NCI-H146 treated with DMSO at 0.1 percent for 48 hours (cell line): ENCODE results near the gene CEBPA.
A peak's percentile ranks its signal among the peaks of the same experiment; 100 is the strongest.

Experiments used
- DNase-seq: peaks from one replicate; lab custom pipeline; 2025; ENCODE audit not compliant: unreplicated experiment; lab: John Stamatoyannopoulos, UW

Gene CEBPA

GRCh38 chr19:33302175-33302973, at the start of gene CEBPA:
Gene CEBPA, minus strand, starts transcription at chr19:33302534. Its CDS starts 120 bp downstream, at chr19:33302414.
- peak; percentile 33 for DNase-seq

- DNase-seq = no peak
Observed at GRCh38 chr19:33350538-33351309, 48.4 kb upstream of the CEBPA start.

- DNase-seq = no peak
Observed at GRCh38 chr19:33349319-33350289, 47.3 kb upstream of the CEBPA start.

GRCh38 chr19:33348301-33349010, 46.1 kb upstream of the CEBPA start:
- DNase-seq = no peak

GRCh38 chr19:33347300-33347699, 45.0 kb upstream of the CEBPA start:
- DNase-seq = no peak

- no peak for DNase-seq
Observed at GRCh38 chr19:33346665-33347064, 44.3 kb upstream of the CEBPA start.

GRCh38 chr19:33345163-33345562, 42.8 kb upstream of the CEBPA start:
- no peak for DNase-seq

- no peak for DNase-seq
Observed at GRCh38 chr19:33344573-33344925, 42.2 kb upstream of the CEBPA start.

- DNase-seq = no peak
Observed at GRCh38 chr19:33343859-33344572, 41.7 kb upstream of the CEBPA start.

- DNase-seq = no peak
Observed at GRCh38 chr19:33343301-33343700, 41.0 kb upstream of the CEBPA start.

- DNase-seq = no peak
Observed at GRCh38 chr19:33340991-33341390, 38.7 kb upstream of the CEBPA start.

- DNase-seq = no peak
Observed at GRCh38 chr19:33339016-33339984, 37.0 kb upstream of the CEBPA start.

- DNase-seq = no peak
Observed at GRCh38 chr19:33335446-33335845, 33.1 kb upstream of the CEBPA start.

- no peak for DNase-seq
Observed at GRCh38 chr19:33334271-33334670, 31.9 kb upstream of the CEBPA start.

GRCh38 chr19:33333642-33334041, 31.3 kb upstream of the CEBPA start:
- no peak for DNase-seq

- DNase-seq = no peak
Observed at GRCh38 chr19:33333151-33333550, 30.8 kb upstream of the CEBPA start.

- DNase-seq = no peak
Observed at GRCh38 chr19:33332248-33332647, 29.9 kb upstream of the CEBPA start.

- DNase-seq = no peak
Observed at GRCh38 chr19:33329736-33330135, 27.4 kb upstream of the CEBPA start.

GRCh38 chr19:33329060-33329459, 26.7 kb upstream of the CEBPA start:
- DNase-seq = no peak
